ENCODE data around the gene WDHD1.
A peak's percentile ranks its signal among the peaks of the same experiment; 100 is the strongest.
"Not testable (repeated sequence)": the region's sequence is repeated elsewhere in the genome, so short reads cannot be mapped to it uniquely, and the experiment has no call there.

WDHD1 gene

GRCh38 chr14:54947230-54947629 is 79.7 kb downstream of the WDHD1 start:
- DNase-seq: no peak

- DNase-seq: no peak
Observed at GRCh38 chr14:54946500-54946899, 80.4 kb downstream of the WDHD1 start.

GRCh38 chr14:54944737-54945391 is 82.0 kb downstream of the WDHD1 start:
- no peak for DNase-seq

GRCh38 chr14:54942913-54943312 is 84.0 kb downstream of the WDHD1 start:
- DNase-seq: no peak

- DNase-seq: no peak
Observed at GRCh38 chr14:54936816-54937215, 90.1 kb downstream of the WDHD1 start.

- no peak for DNase-seq
Observed at GRCh38 chr14:54935958-54936357, 90.9 kb downstream of the WDHD1 start.

- no peak for DNase-seq
Observed at GRCh38 chr14:54935100-54935499, 91.8 kb downstream of the WDHD1 start.

GRCh38 chr14:54933006-54933405 is 93.9 kb downstream of the WDHD1 start:
- DNase-seq: no peak

- DNase-seq: no peak
Observed at GRCh38 chr14:54931598-54932340, 95.1 kb downstream of the WDHD1 start.

- no peak for DNase-seq
Observed at GRCh38 chr14:54931101-54931500, 95.8 kb downstream of the WDHD1 start.

GRCh38 chr14:54929556-54929955 is 97.3 kb downstream of the WDHD1 start:
- DNase-seq: peak; percentile 3

- DNase-seq: no peak
Observed at GRCh38 chr14:54928216-54928615, 98.7 kb downstream of the WDHD1 start.

- DNase-seq: no peak
Observed at GRCh38 chr14:54927551-54927950, 99.3 kb downstream of the WDHD1 start.

GRCh38 chr14:54926570-54926969 is 100.3 kb downstream of the WDHD1 start:
- not testable (repeated sequence) for DNase-seq

GRCh38 chr14:54922598-54922997 is 104.3 kb downstream of the WDHD1 start:
- no peak for DNase-seq

- DNase-seq: peak; percentile 91
Observed at GRCh38 chr14:54920052-54920451, 106.8 kb downstream of the WDHD1 start.

- peak; percentile 37 for DNase-seq
Observed at GRCh38 chr14:54919330-54919729, 107.6 kb downstream of the WDHD1 start.

GRCh38 chr14:54918427-54918826 is 108.5 kb downstream of the WDHD1 start:
- DNase-seq: no peak

- DNase-seq: no peak
Observed at GRCh38 chr14:54916101-54916500, 110.8 kb downstream of the WDHD1 start.

GRCh38 chr14:54909817-54910558 is 116.9 kb downstream of the WDHD1 start:
- DNase-seq: peak; percentile 3

GRCh38 chr14:54908973-54909372 is 117.9 kb downstream of the WDHD1 start:
- DNase-seq: not testable (repeated sequence)

- DNase-seq: no peak
Observed at GRCh38 chr14:54908190-54908589, 118.7 kb downstream of the WDHD1 start.

GRCh38 chr14:54906075-54906474 is 120.8 kb downstream of the WDHD1 start:
- DNase-seq: no peak
